GM13977 (cell line): Measurements from ENCODE around the gene ZNF320.
"Not testable (repeated sequence)": the region's sequence is repeated elsewhere in the genome, so short reads cannot be mapped to it uniquely, and the experiment has no call there.

Experiments used
- DNase-seq: peaks from one replicate; pipeline ENCODE4 v3.0.0; 2012; ENCODE audit warnings: low spot score
- in situ Hi-C: fragments of 300-500 bp; cut with MboI; formaldehyde crosslinking; loops from one replicate; pipeline ENCODE4 v1.12.0; 2022; ENCODE audit warnings: low sequenced_read_pairs, low pct_unique_long_range_greater_than_20kb, mixed read lengths, inconsistent platforms; ENCODE audit not compliant: unreplicated experiment
- TF ChIP-seq, protein P1 (sequence below): IDR thresholded peaks from 2 replicates; pipeline ENCODE4 v1.5.1; 2012; ENCODE audit warnings: mild to moderate bottlenecking, control low read depth; ENCODE audit not compliant: insufficient read depth; ENCODE audit errors: extremely low read depth, missing control alignments

The ZNF320 gene

DNA sequence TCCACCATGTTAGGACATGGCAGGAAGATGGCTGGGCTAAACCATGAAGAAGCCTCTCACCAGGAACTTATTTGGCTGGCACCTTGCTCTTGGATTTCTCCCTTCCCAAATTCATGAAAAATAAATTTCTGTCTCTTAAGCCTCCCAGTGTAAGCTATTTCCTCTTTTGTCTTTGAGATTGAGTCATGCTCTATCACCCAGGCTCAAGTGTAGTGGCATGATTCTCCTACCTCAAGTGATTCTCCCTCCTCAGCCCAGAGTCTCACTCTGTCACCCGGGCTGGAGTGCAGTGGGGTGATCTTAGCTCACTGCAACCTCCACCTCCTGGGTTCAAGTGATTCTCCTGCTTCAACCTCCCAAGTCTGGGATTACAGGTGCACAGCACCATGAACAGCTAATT lies 13.2 kb upstream of the ZNF320 start:
- TF ChIP-seq, protein P1, sequence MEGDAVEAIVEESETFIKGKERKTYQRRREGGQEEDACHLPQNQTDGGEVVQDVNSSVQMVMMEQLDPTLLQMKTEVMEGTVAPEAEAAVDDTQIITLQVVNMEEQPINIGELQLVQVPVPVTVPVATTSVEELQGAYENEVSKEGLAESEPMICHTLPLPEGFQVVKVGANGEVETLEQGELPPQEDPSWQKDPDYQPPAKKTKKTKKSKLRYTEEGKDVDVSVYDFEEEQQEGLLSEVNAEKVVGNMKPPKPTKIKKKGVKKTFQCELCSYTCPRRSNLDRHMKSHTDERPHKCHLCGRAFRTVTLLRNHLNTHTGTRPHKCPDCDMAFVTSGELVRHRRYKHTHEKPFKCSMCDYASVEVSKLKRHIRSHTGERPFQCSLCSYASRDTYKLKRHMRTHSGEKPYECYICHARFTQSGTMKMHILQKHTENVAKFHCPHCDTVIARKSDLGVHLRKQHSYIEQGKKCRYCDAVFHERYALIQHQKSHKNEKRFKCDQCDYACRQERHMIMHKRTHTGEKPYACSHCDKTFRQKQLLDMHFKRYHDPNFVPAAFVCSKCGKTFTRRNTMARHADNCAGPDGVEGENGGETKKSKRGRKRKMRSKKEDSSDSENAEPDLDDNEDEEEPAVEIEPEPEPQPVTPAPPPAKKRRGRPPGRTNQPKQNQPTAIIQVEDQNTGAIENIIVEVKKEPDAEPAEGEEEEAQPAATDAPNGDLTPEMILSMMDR = no peak
- in situ Hi-C loops = no loop called here
- no peak for DNase-seq

- in situ Hi-C loops, DNase-seq: not testable (repeated sequence)
Measured at GRCh38 chr19:52904052-52904780, 6.8 kb upstream of the ZNF320 start.

DNA sequence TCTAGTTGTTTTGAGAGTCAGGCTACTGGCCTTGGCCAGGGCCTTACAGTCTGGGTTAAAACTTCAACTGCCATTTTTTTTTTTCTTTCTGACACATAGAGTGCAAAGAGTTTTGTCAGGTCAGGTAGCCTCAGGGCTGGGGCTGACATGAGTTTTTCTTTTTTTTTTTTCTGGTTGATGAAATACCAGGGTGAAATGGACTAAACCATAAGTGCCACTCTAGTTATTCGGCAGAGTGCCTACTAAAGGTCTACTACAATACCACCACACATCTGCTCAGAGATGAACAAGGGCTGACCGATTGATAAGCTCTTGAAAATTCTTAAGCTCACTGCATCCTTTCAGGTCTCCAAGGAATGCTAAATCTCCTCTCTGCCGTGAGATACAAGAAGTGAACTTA lies 4.4 kb upstream of the ZNF320 start:
- DNase-seq = no peak
- TF ChIP-seq, protein P1 = no peak
- in situ Hi-C loops = no loop called here

- DNase-seq, in situ Hi-C loops: not testable (repeated sequence)
Measured at GRCh38 chr19:52898596-52898995, 1.2 kb upstream of the ZNF320 start.

DNA sequence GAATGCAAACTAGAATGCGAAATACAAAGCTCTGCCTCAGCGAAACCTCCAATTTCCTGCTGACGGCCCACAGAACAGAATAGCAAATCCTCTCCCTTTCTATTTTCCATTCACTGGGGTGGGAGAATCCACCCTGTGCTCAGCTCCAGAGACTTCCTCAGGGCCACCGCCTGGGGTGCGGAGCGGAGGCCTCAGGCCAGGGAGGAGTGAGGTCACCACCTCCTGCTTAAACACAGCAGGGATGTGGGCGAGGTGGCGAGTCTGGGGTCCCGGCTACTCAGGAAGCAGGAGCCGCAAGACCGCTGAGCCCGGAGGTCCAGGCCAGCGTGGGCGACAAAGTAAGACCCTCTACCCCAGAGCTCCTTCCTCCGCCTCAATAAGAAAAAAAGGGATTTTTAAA lies 666 bp upstream of the ZNF320 start:
- in situ Hi-C loops = no loop called here
- TF ChIP-seq, protein P1 = no peak
- DNase-seq = no peak

DNA sequence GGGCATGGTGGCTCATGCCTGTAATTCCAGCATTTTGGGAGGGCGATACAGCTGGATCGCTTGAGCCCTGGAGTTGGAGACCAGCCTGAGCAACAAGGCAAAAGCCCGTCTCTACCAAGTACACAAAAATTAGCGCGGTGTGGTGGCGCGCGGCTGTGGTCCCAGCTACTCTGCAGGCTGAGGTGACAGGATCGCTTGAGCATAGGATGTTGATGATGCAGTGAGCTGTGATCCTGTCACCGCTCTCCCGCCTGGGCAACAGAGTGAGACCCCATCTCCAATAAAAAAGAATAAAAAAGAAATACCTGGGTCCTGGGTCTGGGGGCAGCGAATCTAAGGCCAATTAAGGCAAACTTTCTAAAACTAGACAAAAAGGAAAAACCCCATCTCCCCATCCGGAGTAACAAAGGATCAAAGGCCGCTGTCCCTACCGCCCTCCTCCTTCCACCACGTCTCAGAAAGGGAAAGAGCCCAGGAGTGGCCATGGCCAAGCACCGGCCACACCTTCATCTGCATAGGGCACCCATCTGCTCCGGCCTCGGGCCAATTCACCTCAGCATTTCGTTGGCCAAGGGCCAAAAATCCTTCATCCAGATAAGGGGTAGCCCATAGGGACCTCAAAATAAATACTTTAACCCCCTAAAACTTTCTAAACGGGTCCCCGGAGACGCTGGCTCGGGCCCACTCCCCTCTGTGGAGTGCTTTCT lies 851 bp downstream of the ZNF320 start:
- in situ Hi-C loops = no loop called here
- TF ChIP-seq, protein P1 = no peak
- peak; percentile 12 for DNase-seq

- no peak for DNase-seq
- TF ChIP-seq, protein P1 = no peak
- in situ Hi-C loops = no loop called here
Measured at GRCh38 chr19:52891336-52891735, 6.1 kb downstream of the ZNF320 start.
